OCI-LY1 (cell line): ENCODE data around the gene GNAI2.

Experiments
- H2AFZ ChIP-seq: fragments of 200-600 bp; sonication (generic), shearing (Covaris generic); 2 replicates; pipeline ENCODE4 v1.6.0; 2014; ENCODE audit warnings: antibody characterized with exemption, mild to moderate bottlenecking, low read length
- H3F3A ChIP-seq: fragments of 200-600 bp; sonication (generic), shearing (Covaris generic); 2 replicates; pipeline ENCODE4 v1.6.0; 2014; ENCODE audit warnings: mild to moderate bottlenecking, antibody characterized with exemption, low read length, moderate library complexity; ENCODE audit not compliant: insufficient read depth
- H3K27ac ChIP-seq: fragments of 200-600 bp; sonication (generic); 2 replicates; pipeline ENCODE4 v1.5.1; 2014; ENCODE audit warnings: low read length, mixed run types, mild to moderate bottlenecking, low read depth; ENCODE audit not compliant: poor library complexity, severe bottlenecking
- H3K27me3 ChIP-seq: fragments of 200-600 bp; sonication (generic); 2 replicates; pipeline ENCODE4 v1.6.0; 2014; ENCODE audit warnings: antibody characterized with exemption, mild to moderate bottlenecking, low read length, moderate library complexity; ENCODE audit not compliant: insufficient read depth
- H3K36me3 ChIP-seq: fragments of 200-600 bp; sonication (generic); 2 replicates; pipeline ENCODE4 v1.6.1; 2014; ENCODE audit warnings: mild to moderate bottlenecking, antibody characterized with exemption, low read length, moderate library complexity, mixed read lengths; ENCODE audit not compliant: insufficient read depth
- H3K4me1 ChIP-seq: fragments of 200-600 bp; sonication (generic); 2 replicates; pipeline ENCODE4 v1.5.1; 2014; ENCODE audit warnings: mild to moderate bottlenecking, low read length, moderate library complexity; ENCODE audit not compliant: insufficient read depth, severe bottlenecking
- H3K4me2 ChIP-seq: fragments of 200-600 bp; sonication (generic), shearing (Covaris generic); 2 replicates; pipeline ENCODE4 v1.6.1; 2014; ENCODE audit warnings: low read length
- H3K4me3 ChIP-seq: fragments of 200-600 bp; sonication (generic); 2 replicates; pipeline ENCODE4 v1.5.1; 2014; ENCODE audit warnings: low read length, low read depth, mild to moderate bottlenecking, mixed read lengths; ENCODE audit not compliant: poor library complexity, severe bottlenecking
- H3K79me2 ChIP-seq: fragments of 200-600 bp; shearing (Covaris generic); 2 replicates; pipeline ENCODE4 v1.6.1; 2016; ENCODE audit warnings: mixed run types, low read length, mixed read lengths; ENCODE audit not compliant: insufficient read depth
- H3K9ac ChIP-seq: fragments of 200-600 bp; sonication (generic), shearing (Covaris generic); 2 replicates; pipeline ENCODE4 v1.6.1; 2014; ENCODE audit warnings: mild to moderate bottlenecking, low read length, mixed read lengths
- H3K9me2 ChIP-seq: fragments of 200-600 bp; sonication (generic), shearing (Covaris generic); 2 replicates; pipeline ENCODE4 v1.6.1; 2014; ENCODE audit warnings: low read depth, mild to moderate bottlenecking, low read length, mixed read lengths
- H3K9me3 ChIP-seq: fragments of 200-600 bp; shearing (Covaris generic); 2 replicates; pipeline ENCODE4 v1.6.1; 2014; ENCODE audit warnings: low read length, mixed read lengths
- H4K20me1 ChIP-seq: fragments of 200-600 bp; sonication (generic), shearing (Covaris generic); 2 replicates; pipeline ENCODE4 v1.6.0; 2016; ENCODE audit warnings: mild to moderate bottlenecking, low read length; ENCODE audit not compliant: insufficient read depth
- EZH2 ChIP-seq: fragments of 200-600 bp; sonication (generic), shearing (Covaris generic); IDR thresholded peaks from 2 replicates; pipeline ENCODE4 v1.8.0; 2017; ENCODE audit warnings: borderline replicate concordance, mixed run types, mild to moderate bottlenecking, antibody characterized with exemption, low read length, moderate library complexity, mixed read lengths
- TF ChIP-seq, protein P1 (sequence below): fragments of 200-600 bp; sonication (generic), shearing (Covaris generic); IDR thresholded peaks from 2 replicates; pipeline ENCODE4 v1.5.1; 2017; ENCODE audit warnings: mild to moderate bottlenecking, antibody characterized with exemption, low read length, moderate library complexity, mixed read lengths

Gene GNAI2

GRCh38 chr3:50214824-50215223 lies 21.2 kb upstream of the GNAI2 start:
- Histone ChIP-seq H3K79me2 (no peaks in the 10 kb centered on the region), H3K27me3 (peaks cover 14% of the 10 kb centered on the region; the same call in 1 of the 2 replicates), H3K4me2 (no peak overlapping the region), H3K4me1 (no peaks in the 10 kb centered on the region), H3K9me2 (no peaks in the 10 kb centered on the region), H3K9me3 (no peaks in the 10 kb centered on the region), H3K4me3 (no peak overlapping the region), H3K27ac (no peak overlapping the region), H3K9ac (no peak overlapping the region), H2AFZ (no peak overlapping the region), H4K20me1 (no peaks in the 10 kb centered on the region; the same call in 1 of the 2 replicates), H3K36me3 (no peaks in the 10 kb centered on the region), H3F3A (no peaks in the 10 kb centered on the region)
- TF ChIP-seq, protein P1, sequence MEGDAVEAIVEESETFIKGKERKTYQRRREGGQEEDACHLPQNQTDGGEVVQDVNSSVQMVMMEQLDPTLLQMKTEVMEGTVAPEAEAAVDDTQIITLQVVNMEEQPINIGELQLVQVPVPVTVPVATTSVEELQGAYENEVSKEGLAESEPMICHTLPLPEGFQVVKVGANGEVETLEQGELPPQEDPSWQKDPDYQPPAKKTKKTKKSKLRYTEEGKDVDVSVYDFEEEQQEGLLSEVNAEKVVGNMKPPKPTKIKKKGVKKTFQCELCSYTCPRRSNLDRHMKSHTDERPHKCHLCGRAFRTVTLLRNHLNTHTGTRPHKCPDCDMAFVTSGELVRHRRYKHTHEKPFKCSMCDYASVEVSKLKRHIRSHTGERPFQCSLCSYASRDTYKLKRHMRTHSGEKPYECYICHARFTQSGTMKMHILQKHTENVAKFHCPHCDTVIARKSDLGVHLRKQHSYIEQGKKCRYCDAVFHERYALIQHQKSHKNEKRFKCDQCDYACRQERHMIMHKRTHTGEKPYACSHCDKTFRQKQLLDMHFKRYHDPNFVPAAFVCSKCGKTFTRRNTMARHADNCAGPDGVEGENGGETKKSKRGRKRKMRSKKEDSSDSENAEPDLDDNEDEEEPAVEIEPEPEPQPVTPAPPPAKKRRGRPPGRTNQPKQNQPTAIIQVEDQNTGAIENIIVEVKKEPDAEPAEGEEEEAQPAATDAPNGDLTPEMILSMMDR, result no peak
- no peak for TF ChIP-seq EZH2

DNA sequence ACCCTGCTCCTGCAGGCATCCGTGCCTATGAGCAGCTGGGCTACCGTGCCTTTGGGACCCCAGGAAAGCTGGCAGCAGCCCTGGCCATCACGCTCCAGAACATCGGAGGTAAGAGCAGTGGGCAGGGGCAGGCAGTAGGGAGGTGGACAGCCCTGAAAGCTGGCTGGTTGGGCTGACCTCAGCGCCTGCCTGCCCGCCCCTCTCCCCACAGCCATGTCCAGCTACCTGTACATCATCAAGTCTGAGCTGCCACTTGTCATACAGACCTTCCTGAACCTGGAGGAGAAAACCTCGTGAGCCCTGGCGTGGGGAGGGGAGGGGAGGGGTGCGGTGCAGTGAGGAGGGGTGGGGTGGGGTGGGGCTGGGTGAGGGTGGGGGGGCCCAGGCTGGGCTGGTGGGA lies 20.5 kb upstream of the GNAI2 start:
- Histone ChIP-seq H3K4me3 (no peak overlapping the region), H3K36me3 (no peaks in the 10 kb centered on the region), H3K9me2 (no peaks in the 10 kb centered on the region), H3K79me2 (no peaks in the 10 kb centered on the region), H3K4me2 (no peak overlapping the region), H3F3A (no peaks in the 10 kb centered on the region), H3K9me3 (no peaks in the 10 kb centered on the region), H4K20me1 (no peaks in the 10 kb centered on the region), H3K27me3 (peaks cover 14% of the 10 kb centered on the region; the same call in 1 of the 2 replicates), H2AFZ (no peak overlapping the region), H3K27ac (no peak overlapping the region), H3K4me1 (no peaks in the 10 kb centered on the region), H3K9ac (no peak overlapping the region)
- TF ChIP-seq, protein P1, result no peak
- TF ChIP-seq EZH2, result no peak

DNA sequence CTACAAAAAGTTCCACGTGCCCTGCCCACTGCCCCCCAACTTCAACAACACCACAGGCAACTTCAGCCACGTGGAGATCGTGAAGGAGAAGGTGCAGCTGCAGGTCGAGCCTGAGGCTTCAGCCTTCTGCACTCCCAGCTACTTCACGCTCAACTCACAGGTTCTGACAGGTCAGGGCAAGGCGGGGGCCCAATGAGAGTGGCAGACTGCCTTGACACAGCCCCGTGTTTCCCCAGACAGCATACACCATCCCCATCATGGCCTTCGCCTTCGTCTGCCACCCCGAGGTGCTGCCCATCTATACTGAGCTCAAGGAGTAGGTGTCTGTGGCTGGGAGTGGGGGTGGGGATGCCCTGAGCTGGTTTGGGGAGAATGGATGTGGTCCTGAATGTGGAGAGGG lies 18.3 kb upstream of the GNAI2 start:
- no peaks in the 10 kb centered on the region for H3K79me2 ChIP-seq
- H3K9me2 ChIP-seq, result no peaks in the 10 kb centered on the region
- no peak overlapping the region for H3K27ac ChIP-seq
- no peaks in the 10 kb centered on the region for H3K9me3 ChIP-seq
- no peak overlapping the region for H3K4me2 ChIP-seq
- H3F3A ChIP-seq, result no peaks in the 10 kb centered on the region
- no peaks in the 10 kb centered on the region for H4K20me1 ChIP-seq
- H3K9ac ChIP-seq, result no peak overlapping the region
- no peak overlapping the region for H3K4me3 ChIP-seq
- TF ChIP-seq, protein P1, result no peak
- no peak for TF ChIP-seq EZH2
- H3K4me1 ChIP-seq, result no peaks in the 10 kb centered on the region
- H3K27me3 ChIP-seq, result peaks cover 14% of the 10 kb centered on the region; the same call in 1 of the 2 replicates
- no peaks in the 10 kb centered on the region for H3K36me3 ChIP-seq
- H2AFZ ChIP-seq, result no peak overlapping the region
